HG03520 (cell line): ENCODE results near the gene OTOP2.

Experiments
- ATAC-seq: cut with Tn5 transposase; IDR thresholded peaks from one replicate; pipeline ENCODE4 v1.9.1; 2021; ENCODE audit warnings: mild to moderate bottlenecking, moderate library complexity; ENCODE audit not compliant: unreplicated experiment

The OTOP2 gene

GRCh38 chr17:74923538-74924249 lies 379 bp upstream of the OTOP2 start:
- no peak for ATAC-seq

- ATAC-seq = no peak
These were observed 1.2 kb downstream of the OTOP2 start for GRCh38 chr17:74925242-74925641.

GRCh38 chr17:74928786-74929185 lies 4.7 kb downstream of the OTOP2 start:
- ATAC-seq = no peak

GRCh38 chr17:74930535-74931036 lies 6.5 kb downstream of the OTOP2 start:
- no peak for ATAC-seq

GRCh38 chr17:74935048-74935447 lies 11.0 kb downstream of the OTOP2 start:
- no peak for ATAC-seq

- no peak for ATAC-seq
These were observed 11.8 kb downstream of the OTOP2 start, which contains the start of gene OTOP3 for GRCh38 chr17:74935585-74936469. TSS of gene OTOP3 (plus strand) at chr17:74935898. CDS start at chr17:74935922, 24 bp downstream.

- no peak for ATAC-seq
These were observed 12.4 kb downstream of the OTOP2 start for GRCh38 chr17:74936470-74936799.

GRCh38 chr17:74937064-74938051 lies 13.3 kb downstream of the OTOP2 start:
- ATAC-seq = no peak

- ATAC-seq = no peak
These were observed 14.3 kb downstream of the OTOP2 start for GRCh38 chr17:74938194-74938950.

GRCh38 chr17:74939534-74939933 lies 15.5 kb downstream of the OTOP2 start:
- ATAC-seq = no peak

- ATAC-seq = no peak
These were observed 17.2 kb downstream of the OTOP2 start for GRCh38 chr17:74941128-74941725.

- no peak for ATAC-seq
These were observed 19.9 kb downstream of the OTOP2 start for GRCh38 chr17:74943808-74944522.

- ATAC-seq = no peak
These were observed 21.5 kb downstream of the OTOP2 start for GRCh38 chr17:74945543-74945942.

- no peak for ATAC-seq
These were observed 22.6 kb downstream of the OTOP2 start for GRCh38 chr17:74946641-74947040.

- no peak for ATAC-seq
These were observed 23.1 kb downstream of the OTOP2 start for GRCh38 chr17:74947041-74947754.

GRCh38 chr17:74949455-74950115 lies 25.5 kb downstream of the OTOP2 start:
- ATAC-seq = no peak

GRCh38 chr17:74950207-74950606 lies 26.1 kb downstream of the OTOP2 start:
- no peak for ATAC-seq

- ATAC-seq = no peak
These were observed 27.0 kb downstream of the OTOP2 start for GRCh38 chr17:74951065-74951464.
